ENCODE data around the gene CSNK1G3. TPM values are rescaled to one million over a fixed set of nuclear protein-coding genes. Genes with fewer than 3 reads are reported as not detected.

Gene CSNK1G3
- polyA plus RNA-seq, 2 of the 4 experiments (the other 2 are of a cell fraction), result 24.0 to 50.9 TPM

GRCh38 chr5:123472150-123472924 lies 39.6 kb upstream of the CSNK1G3 start:
- DNase-seq (ENCODE audit: low read depth in 1 of 2, low spot score in 1 of 2), result no peak
- FAIRE-seq, result no peak
- ChIA-PET POLR2A (no interaction called here), CTCF (interaction anchor here (0.7 to 1.9 kb wide), 2 partner anchors 11 to 15 kb away, joined by 3 to 4 read pairs; no protein-coding TSS in a partner anchor)
- no peak overlapping the region for H3K4me2 ChIP-seq
- H3K4me3 ChIP-seq, result no peak overlapping the region
- 0 out of 3 replicates have a peak, but pooled peaks cover 2% of the 10 kb centered on the region for H3K9me3 ChIP-seq
- H3K27ac ChIP-seq, result no peak overlapping the region
- no peaks in the 10 kb centered on the region for H3K4me1 ChIP-seq
- TF ChIP-seq SMC3 (IDR thresholded peaks at IDR 0.05) (no peak), USF2 (IDR thresholded peaks at IDR 0.05) (no peak), CBX2 (IDR thresholded peaks at IDR 0.05; ENCODE audit: borderline replicate concordance, low read depth) (no peak), BHLHE40 (IDR thresholded peaks at IDR 0.05; ENCODE audit: low read depth, low read length) (no peak), ELK1 (IDR thresholded peaks at IDR 0.05; ENCODE audit: low read depth, low read length) (no peak), FOSL2 (IDR thresholded peaks at IDR 0.05) (no peak), FOSL2 (CRISPR knock-in tag; IDR thresholded peaks at IDR 0.05) (no peak), MYC (IDR thresholded peaks at IDR 0.05; ENCODE audit: borderline replicate concordance, low read length) (no peak), POLR2A (IDR thresholded peaks at IDR 0.05; ENCODE audit: low read length) (no peak), ESRRA (IDR thresholded peaks at IDR 0.05; ENCODE audit: borderline replicate concordance, low read length) (no peak), ZC3H11A (IDR thresholded peaks at IDR 0.05) (no peak), TP53 (CRISPR knock-in tag; IDR thresholded peaks at IDR 0.05) (no peak), ZFP36 (IDR thresholded peaks at IDR 0.05; ENCODE audit: borderline replicate concordance, partially characterized antibody) (no peak), EHF (CRISPR knock-in tag; IDR thresholded peaks at IDR 0.05) (no peak), ZSCAN20 (CRISPR knock-in tag; IDR thresholded peaks at IDR 0.05) (no peak), NPAS2 (CRISPR knock-in tag; IDR thresholded peaks at IDR 0.05; ENCODE audit: borderline replicate concordance) (no peak), HOXB13 (CRISPR knock-in tag; IDR thresholded peaks at IDR 0.05; ENCODE audit: low read depth) (no peak), MAFK (IDR thresholded peaks at IDR 0.05; ENCODE audit: partially characterized antibody) (no peak)
- ATAC-seq, result no peak
- 73% methylated on average over 8 of the region's 8 CpGs for WGBS (ENCODE audit: missing lambda C conversion rate)

- H3K4me1 ChIP-seq, result no peaks in the 10 kb centered on the region
- H3K4me2 ChIP-seq, result no peak overlapping the region
- 0 out of 3 replicates have a peak, but pooled peaks cover 2% of the 10 kb centered on the region for H3K9me3 ChIP-seq
- no peak for DNase-seq (ENCODE audit: low read depth in 1 of 2, low spot score in 1 of 2)
- no peak overlapping the region for H3K27ac ChIP-seq
- TF ChIP-seq NR3C1 (IDR thresholded peaks at IDR 0.05) (no peak), BHLHE40 (IDR thresholded peaks at IDR 0.05; ENCODE audit: low read depth, low read length) (no peak), RAD21 (conservative IDR thresholded peaks at IDR 0.05 in 1 of 2, IDR thresholded peaks at IDR 0.05 in 1 of 2) (no peak), HOXA7 (CRISPR knock-in tag; IDR thresholded peaks at IDR 0.05) (no peak), PHF8 (IDR thresholded peaks at IDR 0.05; ENCODE audit: borderline replicate concordance, low read depth) (no peak)
- no peak for ATAC-seq
- POLR2A ChIA-PET, result interaction anchor here (1.4 kb wide), 1 partner anchor 38 kb away, joined by 3 read pairs; the partner anchor contains the start of gene CSNK1G3
- FAIRE-seq, result no peak
- CTCF ChIA-PET, result no interaction called here
- H3K4me3 ChIP-seq, result no peak overlapping the region
These were observed 37.7 kb upstream of the CSNK1G3 start for GRCh38 chr5:123474228-123474627.

- no peak for DNase-seq (ENCODE audit: low read depth in 1 of 2, low spot score in 1 of 2)
- H3K4me2 ChIP-seq, result no peak overlapping the region
- ChIA-PET CTCF (no interaction called here), POLR2A (no interaction called here)
- no peaks in the 10 kb centered on the region for H3K4me1 ChIP-seq
- no peak overlapping the region for H3K4me3 ChIP-seq
- TF ChIP-seq ZNF302 (CRISPR knock-in tag; IDR thresholded peaks at IDR 0.05), result no peak
- TF ChIP-seq BHLHE40 (IDR thresholded peaks at IDR 0.05; ENCODE audit: low read depth, low read length), result no peak
- TF ChIP-seq HOXB13 (CRISPR knock-in tag; IDR thresholded peaks at IDR 0.05; ENCODE audit: low read depth), result no peak
- TF ChIP-seq NFE2L2 (conservative IDR thresholded peaks at IDR 0.05; ENCODE audit: low read length), result no peak
- no peak for TF ChIP-seq ATOH8 (CRISPR knock-in tag; IDR thresholded peaks at IDR 0.05; ENCODE audit: low read depth)
- TF ChIP-seq MAZ (IDR thresholded peaks at IDR 0.05; ENCODE audit: borderline replicate concordance, low read depth, low read length), result no peak
- no peak for TF ChIP-seq E2F6 (IDR thresholded peaks at IDR 0.05; ENCODE audit: borderline replicate concordance, low read depth)
- no peak for TF ChIP-seq HOXB5 (CRISPR knock-in tag; IDR thresholded peaks at IDR 0.05)
- TF ChIP-seq CBX2 (IDR thresholded peaks at IDR 0.05; ENCODE audit: borderline replicate concordance, low read depth), result no peak
- TF ChIP-seq CEBPB (IDR thresholded peaks at IDR 0.05), result no peak
- TF ChIP-seq GATA3 (IDR thresholded peaks at IDR 0.05; ENCODE audit: borderline replicate concordance), result no peak
- no peak for TF ChIP-seq MAFK (IDR thresholded peaks at IDR 0.05; ENCODE audit: partially characterized antibody)
- no peak for TF ChIP-seq SMC3 (IDR thresholded peaks at IDR 0.05)
- TF ChIP-seq POLR2A (IDR thresholded peaks at IDR 0.05; ENCODE audit: low read length), result no peak
- no peak overlapping the region for H3K27ac ChIP-seq
- H3K9me3 ChIP-seq, result no peaks in the 10 kb centered on the region
- no peak for FAIRE-seq
- 15% methylated on average over 1 of the region's 1 CpG for WGBS (ENCODE audit: missing lambda C conversion rate)
- ATAC-seq, result no peak
These were observed 35.2 kb upstream of the CSNK1G3 start for GRCh38 chr5:123476731-123477130.

Data from A549 (cell line).